ENCODE measurements around the gene ZNF610.
A peak's percentile ranks its signal among the peaks of the same experiment; 100 is the strongest.

ZNF610 gene

GRCh38 chr19:52397310-52398080 lies 61.5 kb downstream of the ZNF610 start, which contains the start of gene ZNF528 (continued):
- TF ChIP-seq ZNF449 (tag by site-specific recombination; IDR thresholded peaks at IDR 0.05) (0 out of 2 replicates have a peak, but pooled peaks have one; percentile 15), KLF16 (tag by site-specific recombination; IDR thresholded peaks at IDR 0.05) (peak; percentile 15; the same call in 1 of the 2 replicates), PBX3 (CRISPR knock-in tag; IDR thresholded peaks at IDR 0.05) (no peak), GLIS1 (tag by site-specific recombination; IDR thresholded peaks at IDR 0.05) (peak; percentile 68; the same call in 1 of the 2 replicates), ZIC2 (tag by site-specific recombination; IDR thresholded peaks at IDR 0.05) (peak; percentile 22; the same call in 1 of the 2 replicates), ZBTB11 (tag by site-specific recombination; conservative IDR thresholded peaks at IDR 0.05; ENCODE audit: low read depth) (peak; percentile 86), ZNF621 (tag by site-specific recombination; IDR thresholded peaks at IDR 0.05) (no peak), SP3 (tag by site-specific recombination; IDR thresholded peaks at IDR 0.05) (peak; percentile 23; the same call in 1 of the 2 replicates), ZNF571 (tag by site-specific recombination; IDR thresholded peaks at IDR 0.05) (no peak)

GRCh38 chr19:52398081-52398441 lies 62.0 kb downstream of the ZNF610 start:
- H3K4me3 ChIP-seq (ENCODE audit: low read depth, low read length): peak overlapping the region; percentile 95
- peaks cover 0 to 65% of the 10 kb centered on the region in 2 experiments; a peak in 2 of 3 replicates for H3K36me3 ChIP-seq (ENCODE audit: control insufficient read depth in 2 of 2, insufficient read depth in 1 of 2, low read length in 2 of 2)
- ChIA-PET CTCF (interaction anchor here (0.7 kb wide), 2 partner anchors 16 to 109 kb away, joined by 3 to 4 read pairs; no protein-coding TSS in a partner anchor), POLR2A (no interaction called here)
- H3K4me1 ChIP-seq (ENCODE audit: control insufficient read depth, insufficient read depth, low read length): no peaks in the 10 kb centered on the region
- H3K9me3 ChIP-seq (ENCODE audit: control insufficient read depth, insufficient read depth, low read depth, low read length): no peaks in the 10 kb centered on the region
- H3K27ac ChIP-seq (ENCODE audit: extremely low read depth, low read depth, low read length): no peak overlapping the region; the same call in 1 of the 2 replicates
- TF ChIP-seq TCF7L2 (IDR thresholded peaks at IDR 0.05; ENCODE audit: borderline replicate concordance, low read depth, low read length): no peak
- peak; percentile 39 for TF ChIP-seq ZNF518A (tag by site-specific recombination; conservative IDR thresholded peaks at IDR 0.05; ENCODE audit: low read depth)
- 0 out of 2 replicates have a peak, but pooled peaks have one; percentile 3 for TF ChIP-seq HOXC10 (CRISPR knock-in tag; IDR thresholded peaks at IDR 0.05)
